HG03280 (cell line): ENCODE data around the gene NEK6.

Experiments used
- ATAC-seq: cut with Tn5 transposase; IDR thresholded peaks from one replicate; pipeline ENCODE4 v1.9.1; 2021; ENCODE audit warnings: mild to moderate bottlenecking, moderate library complexity; ENCODE audit not compliant: unreplicated experiment

NEK6 gene

DNA sequence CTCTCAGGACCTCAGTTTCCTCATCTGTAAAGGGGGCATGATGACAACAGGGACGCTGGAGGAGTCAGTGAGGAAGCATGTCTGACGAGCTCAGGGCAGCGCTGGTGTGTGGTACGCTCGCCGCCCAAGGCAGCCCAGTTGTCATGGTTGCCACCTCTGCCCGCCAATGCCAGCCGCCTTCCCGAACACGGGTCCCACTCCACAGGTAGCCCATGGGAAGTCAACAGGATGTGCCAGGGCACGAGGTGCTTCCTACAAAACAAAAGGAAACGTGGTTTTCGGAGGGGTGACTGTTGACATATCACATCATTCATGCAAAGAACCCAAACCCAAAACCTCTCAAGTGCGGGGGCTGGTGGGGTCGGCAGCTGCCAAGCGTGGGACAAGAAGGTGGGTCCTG is 58.1 kb downstream of the NEK6 start:
- no peak for ATAC-seq

DNA sequence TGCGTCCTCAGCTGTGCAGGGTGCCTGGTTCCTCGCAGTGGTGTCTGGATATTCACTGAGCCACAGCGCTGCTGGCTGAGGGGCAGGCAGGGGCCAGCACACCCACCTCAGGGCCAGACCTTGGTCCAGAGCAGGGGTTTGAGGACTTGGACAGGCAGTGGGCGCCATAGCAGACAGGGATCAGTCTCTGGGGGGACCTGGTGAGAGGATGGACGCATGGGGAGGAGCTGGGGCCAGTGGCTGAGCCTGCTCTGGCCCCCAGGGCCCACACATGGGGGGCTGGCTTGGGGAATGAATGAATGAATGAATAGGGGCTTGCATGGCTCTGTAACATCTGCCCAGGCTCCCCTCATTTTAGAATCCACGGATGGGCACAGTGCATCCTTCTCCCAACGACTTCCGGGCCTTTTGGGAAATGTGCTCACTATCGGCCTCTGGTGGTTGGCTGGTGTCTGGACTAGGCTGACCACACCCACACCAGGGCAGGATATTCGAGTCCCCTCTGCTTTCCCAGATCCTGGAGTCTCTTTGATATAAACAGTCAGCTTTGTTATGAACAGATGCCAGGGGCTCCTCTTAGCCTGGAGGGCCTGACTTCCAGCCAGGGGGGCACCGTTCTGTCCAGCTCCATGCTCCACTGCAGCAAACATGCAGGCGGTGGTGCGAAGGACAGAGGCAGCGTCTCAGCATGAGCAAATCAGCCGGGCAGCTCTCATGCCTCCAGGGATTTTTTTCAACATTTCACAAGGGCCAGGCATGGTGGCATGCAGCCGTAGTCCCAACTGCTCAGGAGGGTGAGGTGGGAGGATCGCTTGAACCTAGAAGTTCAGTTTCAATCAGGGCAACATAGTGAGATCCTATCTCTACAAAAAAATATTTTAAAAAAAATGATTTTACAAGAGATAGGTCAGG is 62.6 kb downstream of the NEK6 start:
- ATAC-seq = no peak

DNA sequence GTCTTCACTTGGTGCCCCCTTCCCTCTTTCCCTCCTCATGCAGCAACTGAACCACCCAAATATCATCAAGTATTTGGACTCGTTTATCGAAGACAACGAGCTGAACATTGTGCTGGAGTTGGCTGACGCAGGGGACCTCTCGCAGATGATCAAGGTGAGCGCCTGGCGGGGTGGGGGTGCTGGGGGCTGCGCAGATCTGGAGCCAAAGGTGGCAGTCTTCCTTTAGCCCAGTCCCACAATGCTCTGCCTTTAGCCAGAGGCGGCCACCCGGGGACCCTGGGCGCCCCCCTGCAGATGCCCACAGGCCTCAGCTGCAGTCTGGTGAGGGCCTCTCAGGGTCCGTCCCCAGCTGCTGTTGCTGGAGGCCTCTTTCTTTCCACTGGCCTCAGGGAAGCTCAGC is 63.7 kb downstream of the NEK6 start:
- no peak for ATAC-seq

DNA sequence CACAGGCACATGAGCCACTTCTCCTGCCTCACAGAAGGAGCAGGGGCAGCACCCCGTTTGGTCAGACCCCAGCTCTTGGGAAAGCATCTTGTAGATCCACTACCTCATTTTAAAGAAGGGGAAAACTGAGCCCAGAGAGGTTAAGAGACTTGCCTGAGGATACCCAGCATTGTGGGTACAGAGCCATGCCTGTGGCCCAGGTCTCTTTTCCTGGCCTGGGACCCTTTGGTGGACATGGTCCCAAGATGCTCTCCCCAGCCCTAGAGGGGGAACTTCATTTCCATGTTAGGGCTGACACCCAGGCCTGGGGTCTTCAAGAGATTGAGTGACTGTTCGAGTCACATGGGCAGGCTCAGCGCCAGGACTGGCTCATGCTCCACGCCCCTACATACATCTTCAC is 64.2 kb downstream of the NEK6 start:
- no peak for ATAC-seq

DNA sequence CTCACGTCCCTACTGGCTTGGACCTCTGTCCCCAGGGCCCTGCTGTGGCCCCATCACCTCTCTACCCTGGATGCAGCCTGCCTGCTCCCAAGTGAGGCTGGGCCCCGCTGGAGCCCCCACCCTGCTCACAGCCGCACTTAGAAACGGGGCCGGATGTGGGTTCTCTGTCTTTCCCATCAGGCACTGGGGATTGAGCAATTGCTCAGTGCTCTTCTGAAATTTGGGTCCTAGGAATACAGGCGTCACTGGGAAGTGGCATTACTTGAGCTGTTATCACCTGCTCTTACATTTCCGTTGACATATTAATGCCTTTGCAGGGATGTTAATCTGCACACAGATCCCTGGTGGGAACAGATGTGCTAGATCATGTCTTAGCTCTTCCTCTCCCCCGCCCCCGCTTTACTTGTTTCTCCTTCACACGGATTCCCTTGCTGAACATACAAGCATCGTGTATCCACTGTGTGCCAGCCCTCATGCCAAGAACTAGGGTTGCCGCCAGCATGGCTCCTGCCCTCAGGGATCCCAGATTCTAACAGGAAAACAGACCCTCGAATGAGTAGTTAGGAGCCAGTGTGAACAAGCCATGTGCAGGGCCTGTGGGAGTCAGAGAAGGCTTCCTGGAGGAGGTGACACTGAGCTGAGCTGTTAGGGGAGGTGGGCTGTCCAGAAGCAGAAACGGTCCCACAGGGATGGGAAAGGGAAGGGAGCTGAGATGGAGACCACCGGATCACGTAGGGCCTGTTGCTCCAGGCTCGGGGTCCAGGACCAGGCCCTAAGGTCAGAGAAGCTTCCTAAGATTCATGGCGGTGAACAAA is 65.1 kb downstream of the NEK6 start:
- ATAC-seq = no peak

DNA sequence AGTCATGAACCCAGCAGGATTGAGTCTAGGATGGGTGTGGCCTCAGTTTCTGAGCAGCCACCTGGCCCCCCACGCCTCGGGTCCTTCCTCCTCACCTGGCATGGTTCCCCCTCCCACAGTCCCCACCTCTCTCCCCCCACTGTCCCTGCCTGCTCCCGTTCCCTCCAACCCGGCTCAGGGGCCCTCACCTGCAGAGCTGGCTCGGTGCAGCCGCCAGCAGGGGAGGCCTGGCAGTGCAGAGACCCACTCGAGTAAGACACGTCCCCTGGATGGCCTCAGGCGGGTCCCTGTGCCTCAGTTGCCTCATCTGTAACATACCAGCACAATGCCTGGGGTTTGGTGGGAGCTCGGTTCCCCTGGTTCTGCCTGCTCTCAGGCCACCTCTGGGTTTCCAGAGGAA is 66.2 kb downstream of the NEK6 start:
- no peak for ATAC-seq

DNA sequence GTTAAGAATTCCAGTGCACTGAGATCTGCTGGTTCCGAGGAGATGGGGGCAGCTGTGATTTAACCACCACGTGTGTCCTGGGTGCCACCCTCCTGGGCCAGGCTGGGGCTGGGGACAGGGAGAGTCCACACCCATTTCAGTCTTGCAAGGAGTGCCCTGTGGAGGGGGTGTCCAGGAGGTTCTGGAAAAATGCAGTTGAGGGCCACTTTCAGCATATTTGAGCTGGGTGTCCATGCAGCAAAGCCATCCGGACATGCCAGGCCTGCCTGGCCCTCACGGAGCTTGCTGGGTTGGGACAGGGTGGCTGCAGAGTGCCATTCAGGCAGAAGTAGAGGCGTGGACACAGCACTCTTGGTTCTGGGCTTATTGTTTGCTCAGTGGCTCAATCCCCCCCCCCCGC is 68.1 kb downstream of the NEK6 start:
- ATAC-seq = no peak

DNA sequence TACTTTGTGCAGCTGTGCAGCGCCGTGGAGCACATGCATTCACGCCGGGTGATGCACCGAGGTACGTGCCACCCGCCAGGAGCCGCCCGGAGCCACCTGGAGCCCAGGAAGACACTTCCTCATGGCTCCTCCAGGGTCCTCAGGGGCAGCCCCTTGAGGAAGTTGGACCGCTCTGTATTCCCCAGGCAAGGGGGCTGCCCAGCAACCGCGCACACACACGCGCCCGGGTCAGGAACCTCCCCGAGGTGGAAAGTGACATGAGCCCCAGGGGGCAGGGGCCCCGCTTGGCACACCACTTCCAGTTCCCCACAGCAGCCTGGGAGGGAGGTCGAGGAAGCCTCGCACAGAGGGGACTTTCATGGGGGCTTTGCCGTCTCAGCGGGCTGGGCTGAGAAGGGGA is 68.6 kb downstream of the NEK6 start:
- no peak for ATAC-seq

DNA sequence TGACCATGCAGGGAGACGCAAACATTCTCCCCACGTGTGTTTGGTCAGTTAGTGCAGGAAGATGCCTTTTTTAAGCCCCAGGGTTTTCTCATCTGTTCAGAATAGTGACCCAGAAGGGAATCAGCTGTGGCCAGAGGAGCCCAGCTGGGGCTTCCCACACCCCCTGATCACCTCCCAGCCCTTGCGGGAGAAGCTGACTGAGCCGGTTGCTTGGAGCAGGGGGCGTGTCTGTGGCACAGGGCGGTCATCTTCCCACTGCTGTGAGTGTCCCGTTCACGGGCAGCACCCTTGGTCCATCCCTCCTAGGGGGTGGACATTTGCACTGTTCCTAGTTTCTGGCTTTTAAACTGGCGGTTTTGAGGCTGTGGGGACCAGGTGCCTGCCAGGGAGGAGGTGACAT is 69.7 kb downstream of the NEK6 start:
- no peak for ATAC-seq

DNA sequence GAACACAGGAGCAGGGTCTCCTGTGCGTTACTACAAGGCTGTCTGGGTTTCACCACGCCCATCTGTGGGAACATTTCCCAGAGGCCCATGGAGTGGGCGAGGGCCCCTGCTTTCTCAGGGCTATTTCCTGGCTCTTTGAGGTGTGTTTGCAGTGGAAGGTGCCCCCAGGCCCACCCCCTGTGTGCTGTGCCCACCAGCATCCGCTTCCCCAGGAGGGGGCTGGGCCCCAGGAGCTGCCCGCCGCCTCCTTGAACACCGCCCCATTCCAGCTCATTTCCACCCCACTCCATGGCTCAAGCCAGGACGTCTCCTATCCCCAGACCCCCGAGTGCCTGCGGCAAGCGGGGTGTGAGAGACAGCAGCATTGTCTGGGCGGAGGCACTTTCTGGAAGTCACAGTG is 70.5 kb downstream of the NEK6 start:
- no peak for ATAC-seq

DNA sequence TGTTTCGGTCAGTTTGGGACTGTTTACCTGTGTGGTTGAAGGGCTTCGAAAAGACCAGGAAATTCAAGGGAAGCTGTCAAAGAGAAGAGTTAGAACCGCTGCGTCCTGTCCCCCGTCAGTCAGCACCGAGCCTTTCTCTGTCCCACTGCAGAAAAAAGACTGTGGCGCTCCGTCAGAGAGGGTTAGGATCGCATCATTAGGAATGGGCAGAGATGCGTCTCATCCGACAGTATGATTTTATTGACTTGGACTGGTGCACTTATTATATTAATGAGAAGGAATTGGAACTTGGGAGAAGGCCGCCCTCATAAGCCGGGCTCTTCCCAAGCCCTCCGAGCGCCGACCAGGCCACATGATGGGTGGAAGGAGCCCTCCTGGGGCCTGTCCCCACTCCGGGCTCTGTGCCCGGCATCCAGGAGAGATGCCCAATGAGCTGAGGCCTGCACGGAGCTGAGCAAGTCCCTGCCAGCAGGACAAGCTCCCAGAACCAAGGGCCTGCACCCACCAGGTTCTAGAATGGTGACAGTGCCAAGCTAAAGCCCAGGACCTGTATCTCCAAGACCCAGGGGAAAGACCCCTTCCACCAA is 71.5 kb downstream of the NEK6 start:
- no peak for ATAC-seq

DNA sequence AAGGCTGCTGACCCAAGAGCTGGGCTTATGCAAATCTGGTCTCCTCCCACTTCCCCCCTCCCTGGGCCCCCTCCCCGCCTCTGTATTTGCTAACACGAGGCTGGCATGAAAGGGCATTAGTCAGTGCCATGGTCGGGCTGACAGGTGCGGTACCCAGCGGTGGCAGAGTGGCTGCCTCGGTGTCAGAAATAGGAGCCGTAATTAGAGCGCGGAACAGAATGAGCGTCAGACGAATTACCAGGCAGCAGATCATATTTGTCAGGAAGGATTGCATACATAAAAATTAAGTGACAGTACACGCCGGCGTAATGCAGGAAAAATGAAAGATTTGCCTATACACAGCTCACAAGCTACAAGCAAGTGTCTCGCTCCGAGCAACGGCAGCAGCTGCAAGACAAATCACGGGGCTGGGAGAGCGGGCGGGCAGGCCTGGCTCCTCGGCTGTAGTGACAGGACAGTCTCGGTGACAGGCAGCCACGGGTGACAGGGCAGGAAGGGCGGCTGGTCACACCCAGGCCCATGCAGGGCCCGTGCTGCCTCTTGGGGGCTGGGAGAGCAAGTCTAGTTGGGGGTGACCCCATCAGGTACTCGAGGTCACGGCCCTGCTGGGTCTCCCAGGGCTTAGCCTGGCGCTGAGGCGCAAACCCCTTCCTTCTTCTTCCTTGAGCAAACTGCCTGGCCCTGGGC is 72.4 kb downstream of the NEK6 start:
- no peak for ATAC-seq

DNA sequence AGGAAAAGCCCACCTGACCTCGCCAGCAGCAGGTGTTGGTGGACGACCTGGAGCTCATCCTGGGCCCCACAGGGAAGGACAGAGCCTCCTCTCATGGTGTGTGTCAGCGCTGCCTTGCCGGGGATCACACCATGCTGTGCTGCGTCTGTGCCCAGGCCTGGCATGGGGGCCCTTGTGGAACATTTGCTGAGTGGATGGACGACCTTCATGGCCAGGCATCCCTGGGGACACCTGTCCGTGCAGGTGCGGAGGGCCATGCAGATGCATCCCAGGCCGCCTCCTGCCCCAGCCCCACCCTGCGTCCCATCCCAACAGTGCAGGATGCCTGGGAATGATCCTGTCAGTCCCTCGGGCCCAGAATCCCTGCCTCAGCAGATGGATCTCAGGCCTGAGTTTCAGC is 73.8 kb downstream of the NEK6 start:
- no peak for ATAC-seq

DNA sequence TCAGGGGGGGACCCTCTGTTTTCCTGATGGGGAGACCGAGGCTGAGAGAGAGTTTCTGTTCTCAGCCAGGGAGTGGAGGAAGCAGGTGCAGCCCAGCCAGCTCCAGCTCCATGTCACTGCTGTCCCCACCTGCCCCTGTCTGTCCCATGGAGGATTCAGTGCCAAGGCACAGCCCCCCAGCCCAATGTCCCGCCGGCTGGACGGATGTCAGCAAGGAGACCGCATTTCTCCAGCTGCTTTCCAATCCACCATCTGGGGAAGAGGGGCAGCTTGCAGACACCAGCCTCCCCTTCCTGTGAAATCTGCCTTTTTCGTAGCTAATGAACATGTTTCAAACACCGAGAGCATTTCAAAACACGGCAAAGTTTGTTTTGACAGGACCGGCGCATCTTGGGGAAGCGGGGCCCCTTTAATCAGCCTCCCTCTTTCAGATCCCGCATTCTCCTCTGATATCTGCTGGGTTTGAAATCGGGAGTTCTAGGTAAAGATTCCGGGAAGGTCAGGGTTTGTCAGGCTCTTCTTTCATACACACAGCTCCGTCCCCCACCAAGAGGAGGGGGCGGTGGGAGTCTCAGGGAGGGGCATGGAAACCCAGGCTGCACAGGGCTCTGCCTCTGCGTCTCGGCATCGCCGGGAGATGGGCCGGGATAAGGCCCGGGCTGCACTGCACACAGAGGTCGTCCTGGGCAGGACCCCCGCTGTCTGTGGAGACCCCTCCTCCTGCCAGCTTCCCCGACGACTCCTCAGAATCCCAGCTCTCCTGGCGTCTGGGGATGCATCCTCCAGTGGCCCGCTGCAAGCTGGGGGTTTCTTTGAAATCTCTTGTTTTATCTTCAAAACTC is 74.8 kb downstream of the NEK6 start:
- no peak for ATAC-seq

DNA sequence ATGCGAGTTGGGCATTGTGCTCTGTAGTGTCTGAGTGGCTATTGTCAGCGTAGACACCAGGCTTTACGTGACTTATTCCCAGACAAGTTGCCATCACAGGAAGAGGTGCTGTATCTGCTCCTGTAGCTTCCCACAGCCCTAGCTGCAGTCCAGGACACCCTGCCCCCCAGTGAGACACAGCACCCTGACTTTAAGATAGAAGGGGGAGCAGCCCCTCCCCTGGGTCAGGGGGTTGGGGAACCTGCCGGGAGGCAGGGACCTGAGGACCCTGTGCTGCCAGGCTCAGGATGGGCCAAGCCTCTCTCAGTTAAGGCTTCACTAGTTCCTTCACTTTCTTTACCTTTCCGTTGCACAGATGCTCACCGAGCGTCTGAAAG is 75.4 kb downstream of the NEK6 start:
- no peak for ATAC-seq

DNA sequence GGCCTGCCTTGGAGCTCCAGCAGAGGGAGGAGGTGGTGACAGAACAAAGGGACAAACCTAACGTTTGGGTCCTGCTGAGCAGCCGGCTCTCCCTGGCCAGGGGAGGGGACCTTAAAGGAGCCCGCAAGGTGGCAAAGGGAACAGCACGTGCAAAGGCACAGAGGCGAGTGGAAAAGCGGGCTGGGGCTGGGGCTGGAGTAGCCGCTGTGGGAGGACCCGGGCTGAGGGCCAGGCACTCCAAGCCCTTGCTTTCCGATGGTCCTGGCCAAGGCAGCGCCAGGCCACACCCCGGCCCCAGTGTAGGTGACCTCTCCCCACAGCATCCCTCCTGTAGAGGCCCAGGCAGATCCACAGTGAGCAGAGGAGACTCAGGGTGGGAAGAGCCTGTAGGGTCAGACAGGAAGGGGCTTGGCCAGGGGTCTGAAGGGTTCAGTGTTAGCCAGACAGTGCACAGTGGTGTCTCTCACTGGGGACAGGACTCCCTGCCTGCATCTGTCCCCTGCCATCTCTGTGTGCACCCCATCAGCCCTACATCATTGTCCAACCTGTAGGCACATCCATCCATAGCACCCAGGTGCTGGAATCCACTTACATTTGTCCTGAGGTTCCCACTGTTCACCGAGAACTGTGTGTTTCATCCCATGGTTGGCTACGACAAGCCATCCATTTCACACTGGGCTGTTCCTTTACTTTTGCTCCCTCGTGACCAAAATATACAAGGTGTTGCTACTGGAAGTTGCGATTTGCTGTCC is 77.0 kb downstream of the NEK6 start:
- ATAC-seq = no peak

DNA sequence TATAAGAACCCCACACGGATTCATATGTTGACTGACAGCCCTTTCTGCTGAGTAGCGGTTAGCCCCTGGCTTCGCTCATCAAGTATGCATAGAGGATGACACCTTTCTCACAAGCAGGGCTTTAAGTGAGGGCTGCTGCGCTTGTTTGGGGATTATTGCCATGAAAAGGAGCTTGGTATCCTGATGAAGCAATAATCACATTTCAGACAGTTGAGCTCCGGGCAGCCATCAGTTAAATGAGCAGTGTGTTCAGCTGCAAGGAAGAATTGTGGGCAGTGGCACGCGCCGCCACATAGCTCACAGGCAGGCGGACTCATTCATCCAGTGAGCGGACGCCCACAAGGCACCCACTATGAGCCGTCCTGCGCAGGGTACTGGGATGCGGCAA is 77.6 kb downstream of the NEK6 start:
- ATAC-seq = no peak

DNA sequence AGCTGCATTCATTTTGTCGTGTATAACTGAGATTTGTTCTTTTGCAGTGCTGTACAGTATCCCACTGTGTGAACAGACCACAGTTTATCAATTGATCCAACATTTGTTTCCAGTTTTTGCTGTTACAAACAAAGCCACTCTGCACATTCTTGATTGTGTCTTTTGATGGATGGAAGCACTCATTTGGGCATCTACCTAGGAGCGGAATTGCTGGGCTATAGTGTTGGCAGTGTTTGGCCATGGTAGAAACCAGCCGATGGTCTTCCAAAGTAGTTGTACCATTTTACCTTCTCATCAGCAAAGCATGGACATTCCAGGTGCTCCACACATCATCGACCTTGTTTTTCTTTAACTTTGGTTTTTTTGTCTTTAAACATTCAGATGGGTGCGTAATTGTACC is 79.8 kb downstream of the NEK6 start:
- ATAC-seq = no peak

DNA sequence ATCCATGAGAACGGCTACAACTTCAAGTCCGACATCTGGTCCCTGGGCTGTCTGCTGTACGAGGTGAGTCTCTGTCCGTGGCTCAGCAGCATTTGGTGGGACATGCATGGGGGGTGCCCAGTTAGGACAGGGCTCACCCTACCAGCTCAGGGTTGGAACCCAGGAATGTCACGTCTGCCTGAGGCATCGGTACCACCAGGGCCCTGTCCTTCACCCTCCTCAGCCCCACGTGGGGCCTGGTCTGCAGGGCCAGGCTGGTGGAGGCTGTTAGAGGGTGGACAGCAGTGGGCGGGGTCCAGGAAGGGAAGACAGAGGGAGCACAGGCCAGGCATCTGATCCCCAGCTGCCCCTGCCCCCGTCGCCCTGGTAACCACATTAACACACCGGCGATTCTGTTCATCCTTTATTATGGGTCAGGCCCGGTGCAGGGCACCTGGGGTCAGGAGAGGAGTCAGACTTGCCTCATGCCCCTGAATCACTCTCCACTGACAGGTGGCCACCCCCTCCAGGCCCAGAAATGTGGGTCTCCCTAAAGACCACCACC is 81.9 kb downstream of the NEK6 start:
- ATAC-seq = no peak
